ENCODE data around the gene NCKAP5.

The NCKAP5 gene

DNA sequence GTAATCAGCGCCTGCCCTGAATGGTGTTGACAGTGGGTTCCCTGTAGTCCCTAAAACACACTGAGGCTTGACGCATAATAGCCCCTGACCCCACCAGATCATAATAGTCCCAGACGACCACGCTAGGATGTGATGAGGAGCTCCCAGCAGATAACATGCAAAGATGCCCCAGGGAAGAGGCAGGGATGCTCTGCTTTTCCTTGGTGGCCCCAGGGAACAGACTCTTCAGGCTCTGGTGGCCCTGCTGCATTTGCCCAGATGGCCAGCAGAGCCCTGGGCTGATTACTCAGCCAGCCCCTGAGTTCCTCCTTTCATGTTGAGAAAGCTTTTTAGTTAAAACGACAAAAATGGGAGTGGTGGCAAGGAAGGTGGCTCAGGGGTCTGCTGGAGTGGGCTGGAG is 5.9 kb upstream of the NCKAP5 start:
- no peak for DNase-seq

DNA sequence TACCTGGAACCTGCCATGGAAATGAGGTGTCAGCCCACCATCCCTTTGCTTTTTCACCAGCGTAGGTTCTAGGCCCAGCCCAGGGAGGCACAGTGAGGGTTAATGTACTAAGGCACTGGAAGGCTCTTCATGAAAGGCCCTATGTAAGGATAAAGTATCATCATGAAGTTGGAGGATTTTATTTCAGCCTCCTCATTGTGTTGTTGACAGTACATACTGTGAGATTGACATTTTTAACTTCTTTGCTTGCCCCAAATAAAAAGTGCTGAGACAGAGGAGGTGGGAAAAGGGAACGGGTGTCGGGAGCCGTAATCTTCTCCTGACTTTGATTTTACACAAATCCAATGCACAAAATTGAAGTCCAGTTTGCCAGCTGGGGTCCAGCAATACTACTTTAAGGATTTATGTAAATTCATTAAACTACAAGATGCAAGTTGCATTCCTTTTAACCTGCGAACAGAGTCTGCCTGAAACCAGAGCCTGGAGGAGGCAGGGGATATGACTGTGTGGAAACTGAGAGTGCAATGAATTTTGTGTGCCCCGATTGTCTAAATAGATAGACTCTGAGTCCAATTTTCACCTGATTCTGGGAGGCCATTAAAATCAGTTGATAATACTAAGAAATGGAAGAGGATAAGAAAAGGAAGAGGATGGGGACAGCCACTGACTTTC is 5.4 kb upstream of the NCKAP5 start:
- DNase-seq, result no peak

DNA sequence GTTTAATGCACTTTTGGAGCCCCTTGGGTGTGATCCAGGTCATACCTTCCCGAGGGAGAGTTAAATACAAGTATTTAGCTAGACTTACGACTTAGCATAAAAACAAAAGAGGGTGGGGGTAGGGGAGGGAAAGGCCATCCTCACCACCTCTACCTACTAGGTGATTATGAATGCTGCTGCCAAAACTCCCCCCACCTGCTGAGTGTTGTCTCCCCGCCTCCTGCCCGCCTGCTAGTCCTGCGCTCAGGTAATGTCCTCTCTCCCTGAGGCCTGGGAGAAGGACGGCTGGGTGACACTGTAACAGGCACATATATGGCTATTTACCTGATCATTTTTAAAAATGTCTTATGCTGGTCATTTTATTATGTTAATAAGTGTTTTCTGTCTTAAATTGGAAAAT is 3.0 kb upstream of the NCKAP5 start:
- no peak for DNase-seq

DNA sequence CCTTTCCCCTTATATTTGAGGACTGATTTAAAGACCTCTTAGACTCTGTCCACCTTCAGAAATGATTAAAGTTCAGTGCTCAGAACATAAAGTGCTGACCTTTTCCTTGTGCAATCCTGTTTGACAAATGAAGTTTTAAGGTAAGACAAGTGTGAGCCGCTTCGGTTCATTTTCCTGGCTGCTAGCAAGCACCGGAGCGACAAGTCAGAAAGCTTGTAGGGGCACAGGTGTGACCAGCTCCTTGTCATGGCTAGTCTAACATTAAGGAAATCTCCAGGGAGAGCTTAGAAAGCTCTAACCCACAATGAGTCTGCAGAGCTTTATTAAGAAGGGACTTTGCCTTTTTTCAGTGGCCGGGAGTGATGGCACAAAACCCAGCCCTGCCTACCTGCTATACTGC is 2.3 kb upstream of the NCKAP5 start:
- DNase-seq, result no peak

DNA sequence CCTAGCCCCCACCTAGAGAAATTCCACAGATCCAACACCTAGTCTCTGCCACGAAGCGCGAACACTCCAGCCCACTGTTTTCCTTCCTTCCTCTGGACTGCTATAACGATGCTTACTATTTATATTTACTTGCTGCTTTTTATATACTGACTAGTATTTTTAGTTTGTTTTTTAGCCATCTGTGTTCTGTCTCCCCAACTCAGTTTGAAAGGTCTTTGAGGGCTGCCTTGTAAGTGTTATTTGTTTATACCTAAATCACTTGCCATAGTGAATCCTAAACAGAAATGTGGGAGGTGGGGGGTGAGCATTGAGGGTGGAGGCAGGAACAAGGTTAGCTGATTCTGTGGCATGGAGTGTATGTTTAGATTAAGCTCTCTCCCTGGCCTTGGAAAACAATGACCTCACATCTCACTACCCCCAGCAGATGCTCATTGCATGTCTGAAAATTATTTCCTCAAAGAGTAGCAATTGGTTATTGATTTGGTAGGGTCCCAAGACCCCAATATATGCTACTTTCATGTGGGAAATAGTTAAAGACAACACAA is 1.1 kb upstream of the NCKAP5 start:
- peak; percentile 34 for DNase-seq

- DNase-seq, result no peak
Observed at GRCh38 chr2:133568598-133568997, 335 bp upstream of the NCKAP5 start.

- no peak for DNase-seq
Observed at GRCh38 chr2:133562558-133562957, 5.7 kb downstream of the NCKAP5 start.

- peak; percentile 74 for DNase-seq
Observed at GRCh38 chr2:133561045-133561852, 7.0 kb downstream of the NCKAP5 start.

GRCh38 chr2:133557614-133558013 is 10.6 kb downstream of the NCKAP5 start:
- DNase-seq, result peak; percentile 29

GRCh38 chr2:133553838-133554408 is 14.3 kb downstream of the NCKAP5 start:
- DNase-seq, result no peak

- peak; percentile 27 for DNase-seq
Observed at GRCh38 chr2:133553251-133553650, 15.0 kb downstream of the NCKAP5 start.

GRCh38 chr2:133552821-133553220 is 15.4 kb downstream of the NCKAP5 start:
- DNase-seq, result no peak

DNA sequence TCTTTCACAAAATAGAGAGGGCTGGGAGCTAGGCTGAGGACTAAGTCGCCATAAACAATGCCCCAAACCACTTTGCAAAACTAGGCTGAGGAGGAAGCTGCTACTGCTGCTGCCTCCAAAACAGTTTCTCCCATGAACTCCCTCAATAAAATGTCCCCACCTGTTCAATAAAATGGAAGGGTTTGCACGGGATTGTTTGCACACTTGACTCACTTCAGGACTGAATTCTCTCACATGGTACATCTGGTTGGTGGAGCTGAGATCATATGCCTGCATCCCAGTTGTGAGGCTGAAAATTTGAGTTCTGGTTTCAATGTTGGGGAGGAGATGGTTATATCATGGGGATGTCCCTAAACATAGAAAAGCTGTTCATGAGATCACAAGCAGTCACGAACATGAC is 26.5 kb downstream of the NCKAP5 start:
- DNase-seq, result no peak

DNA sequence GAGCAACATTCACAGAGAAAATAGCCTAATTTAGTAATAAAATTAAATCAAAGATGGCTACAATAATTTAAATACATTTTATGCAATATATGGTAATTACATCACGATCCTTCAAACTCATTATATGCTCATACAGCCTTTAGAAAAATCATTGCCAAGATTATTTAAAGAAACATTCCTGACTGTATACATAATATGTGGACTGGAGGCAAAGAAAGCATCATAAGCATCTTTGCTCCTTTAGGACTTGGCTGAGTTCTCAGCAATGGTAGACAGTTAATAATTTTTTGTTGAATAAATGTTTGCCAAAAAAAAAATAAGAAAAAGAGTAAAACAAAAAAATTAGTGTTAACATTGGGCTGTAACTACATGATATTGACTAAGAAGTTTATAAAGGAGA is 26.9 kb downstream of the NCKAP5 start:
- DNase-seq, result peak; percentile 74

GRCh38 chr2:133532919-133533318 is 35.3 kb downstream of the NCKAP5 start:
- DNase-seq, result peak; percentile 30

- DNase-seq, result no peak
Observed at GRCh38 chr2:133531382-133531781, 36.9 kb downstream of the NCKAP5 start.

DNA sequence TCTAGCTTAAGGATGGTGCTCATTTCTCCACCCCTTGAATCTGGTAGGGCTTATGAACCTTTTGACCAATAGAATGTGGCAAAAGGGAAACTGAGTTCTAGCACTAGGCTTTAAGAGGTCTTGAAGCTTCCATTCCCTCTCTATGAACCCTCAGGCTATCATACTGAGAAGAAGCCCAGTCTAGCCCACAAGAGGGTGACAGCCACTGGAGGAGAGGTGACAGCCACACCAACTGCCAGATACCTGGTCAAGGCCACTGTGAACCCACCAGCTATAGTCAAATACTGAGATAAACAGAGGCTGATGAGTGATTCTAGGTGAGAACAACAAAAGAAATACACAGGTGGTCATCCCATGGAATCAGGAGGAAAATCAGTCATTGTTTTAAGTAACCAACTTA is 37.6 kb downstream of the NCKAP5 start:
- no peak for DNase-seq

GRCh38 chr2:133526530-133527300 is 41.5 kb downstream of the NCKAP5 start:
- no peak for DNase-seq

GRCh38 chr2:133525613-133526529 is 42.4 kb downstream of the NCKAP5 start:
- DNase-seq, result no peak

DNA sequence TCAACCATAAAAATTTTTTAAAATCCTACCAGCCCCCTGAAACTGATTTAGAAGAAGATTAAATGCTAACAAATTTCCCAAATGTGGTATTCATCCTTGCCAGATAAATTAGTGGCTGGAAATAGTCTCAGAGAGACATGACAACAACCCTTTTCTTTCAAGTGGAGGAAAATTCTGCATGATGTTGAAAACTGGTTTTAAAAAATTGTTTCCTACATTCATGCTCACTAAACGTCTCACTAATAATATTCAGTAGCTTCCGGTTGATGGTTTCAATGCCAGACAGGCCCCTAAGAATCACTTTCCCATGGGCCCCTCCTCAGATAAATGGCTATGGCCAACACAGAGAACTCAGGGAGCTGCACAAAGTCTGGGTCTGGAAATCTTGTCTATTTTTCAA is 43.2 kb downstream of the NCKAP5 start:
- DNase-seq, result no peak

DNA sequence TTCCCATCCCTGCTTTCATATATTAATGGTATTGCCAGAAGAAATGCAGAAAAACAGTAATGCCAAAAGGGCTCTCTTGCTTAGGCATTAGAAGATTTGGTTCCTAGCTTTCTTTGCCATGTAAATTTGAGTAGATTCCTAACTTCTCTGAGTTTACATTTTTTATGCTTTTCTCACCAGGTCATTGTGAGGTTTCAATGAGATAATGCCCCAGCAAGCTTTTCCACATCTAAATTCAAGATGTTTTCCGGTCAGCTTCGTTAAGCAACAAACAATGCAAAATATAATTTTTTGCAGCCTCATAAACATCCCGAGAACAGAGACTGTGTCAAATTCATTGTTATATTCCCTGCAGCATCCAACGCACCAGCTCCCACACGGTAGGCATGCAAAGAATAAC is 44.9 kb downstream of the NCKAP5 start:
- DNase-seq, result peak; percentile 27

DNA sequence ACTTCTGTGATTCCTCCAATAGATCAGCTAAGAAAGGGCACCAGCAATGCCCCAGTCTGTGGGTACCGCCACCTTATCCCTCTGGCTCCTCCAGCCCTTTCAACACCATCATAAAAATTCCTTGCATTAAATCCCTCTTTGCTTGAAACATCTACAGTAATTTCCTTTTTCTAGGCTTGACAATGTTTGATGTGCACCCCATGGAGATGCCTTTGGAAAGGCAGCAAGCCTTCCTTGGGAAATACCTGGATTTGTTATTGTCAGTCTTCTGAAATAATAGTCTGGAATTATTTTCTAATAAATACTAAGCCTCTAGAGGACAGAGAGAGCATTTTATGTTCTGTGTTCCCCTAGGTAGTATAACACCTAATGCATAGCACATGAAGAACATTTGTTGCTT is 46.1 kb downstream of the NCKAP5 start:
- DNase-seq, result no peak

Measured in fibroblast of skin of back (primary cell).